HAP-1 (cell line): ENCODE results near the gene PARD6G.

Experiments
- DNase-seq, 2 experiments: peaks; one replicate each; pipeline ENCODE4 v3.0.0-alpha.2; 2016 to 2020; ENCODE audit warnings: low spot score in 2 of 2
- H3K27me3 ChIP-seq: fragments of 250-450 bp; sonication (Bioruptor Pico); 2 replicates; pipeline ENCODE4 v1.5.1; 2020; ENCODE audit warnings: low read depth, mild to moderate bottlenecking, moderate library complexity
- H3K36me3 ChIP-seq: fragments of 250-450 bp; sonication (Bioruptor Pico); replicated peaks from 2 replicates; pipeline ENCODE4 v1.5.1; 2020; ENCODE audit warnings: mild to moderate bottlenecking
- H3K4me1 ChIP-seq: fragments of 250-450 bp; sonication (Bioruptor Pico); 2 replicates; pipeline ENCODE4 v1.5.1; 2020; ENCODE audit warnings: mild to moderate bottlenecking
- H3K4me3 ChIP-seq: fragments of 250-450 bp; sonication (Bioruptor Pico); 2 replicates; pipeline ENCODE4 v1.5.1; 2020; ENCODE audit warnings: mild to moderate bottlenecking, moderate library complexity
- H3K9me3 ChIP-seq: fragments of 250-450 bp; sonication (Bioruptor Pico); 2 replicates; pipeline ENCODE4 v1.5.1; 2020; ENCODE audit warnings: mild to moderate bottlenecking, moderate library complexity
- in situ Hi-C: fragments of 300-500 bp; cut with MboI; formaldehyde crosslinking; loops from 3 replicates; pipeline ENCODE4 v1.14.3; 2020; ENCODE audit warnings: low sequenced_read_pairs, inconsistent platforms, mixed read lengths

The PARD6G gene

GRCh38 chr18:80158365-80158764 is 88.9 kb downstream of the PARD6G start:
- in situ Hi-C loops: no loop called here
- no peaks in the 10 kb centered on the region for H3K27me3 ChIP-seq
- DNase-seq: no peak
- H3K9me3 ChIP-seq: no peaks in the 10 kb centered on the region
- no peak overlapping the region for H3K4me3 ChIP-seq
- H3K4me1 ChIP-seq: no peaks in the 10 kb centered on the region
- H3K36me3 ChIP-seq: no peaks in the 10 kb centered on the region

GRCh38 chr18:80157708-80158343 is 89.5 kb downstream of the PARD6G start:
- Histone ChIP-seq H3K9me3 (no peaks in the 10 kb centered on the region), H3K4me3 (no peak overlapping the region), H3K36me3 (no peaks in the 10 kb centered on the region), H3K27me3 (no peaks in the 10 kb centered on the region), H3K4me1 (no peaks in the 10 kb centered on the region)
- in situ Hi-C loops: no loop called here
- DNase-seq: peak; percentile 51 to 85

- Histone ChIP-seq H3K36me3 (no peaks in the 10 kb centered on the region; the same call in 1 of the 2 replicates), H3K27me3 (no peaks in the 10 kb centered on the region), H3K9me3 (no peaks in the 10 kb centered on the region), H3K4me3 (no peak overlapping the region), H3K4me1 (no peaks in the 10 kb centered on the region)
- peak in 1 of 2 experiments; percentile 44 for DNase-seq
- in situ Hi-C loops: no loop called here
Observed at GRCh38 chr18:80154293-80154692, 93.0 kb downstream of the PARD6G start.

- Histone ChIP-seq H3K27me3 (no peaks in the 10 kb centered on the region), H3K9me3 (no peaks in the 10 kb centered on the region), H3K4me3 (no peak overlapping the region), H3K36me3 (peaks cover 11% of the 10 kb centered on the region), H3K4me1 (no peaks in the 10 kb centered on the region)
- no peak for DNase-seq
- in situ Hi-C loops: no loop called here
Observed at GRCh38 chr18:80149667-80150066, 97.6 kb downstream of the PARD6G start.

GRCh38 chr18:80148326-80149199 is 98.8 kb downstream of the PARD6G start:
- H3K4me1 ChIP-seq: no peaks in the 10 kb centered on the region
- H3K4me3 ChIP-seq: no peak overlapping the region
- in situ Hi-C loops: no loop called here
- H3K27me3 ChIP-seq: no peaks in the 10 kb centered on the region
- H3K36me3 ChIP-seq: peaks cover 13% of the 10 kb centered on the region
- no peaks in the 10 kb centered on the region for H3K9me3 ChIP-seq
- no peak for DNase-seq

- peaks cover 19% of the 10 kb centered on the region for H3K36me3 ChIP-seq
- no peak overlapping the region for H3K4me3 ChIP-seq
- H3K27me3 ChIP-seq: no peaks in the 10 kb centered on the region
- H3K9me3 ChIP-seq: no peaks in the 10 kb centered on the region
- H3K4me1 ChIP-seq: no peaks in the 10 kb centered on the region
- DNase-seq: peak in 1 of 2 experiments; percentile 43
- in situ Hi-C loops: no loop called here
Observed at GRCh38 chr18:80147418-80148325, 99.6 kb downstream of the PARD6G start.

GRCh38 chr18:80147037-80147417 is 100.3 kb downstream of the PARD6G start:
- no peak for DNase-seq
- peaks cover 22% of the 10 kb centered on the region for H3K36me3 ChIP-seq
- H3K27me3 ChIP-seq: no peaks in the 10 kb centered on the region
- no peak overlapping the region for H3K4me3 ChIP-seq
- no peaks in the 10 kb centered on the region for H3K9me3 ChIP-seq
- in situ Hi-C loops: no loop called here
- H3K4me1 ChIP-seq: no peaks in the 10 kb centered on the region

GRCh38 chr18:80145196-80145804 is 102.0 kb downstream of the PARD6G start:
- DNase-seq: no peak
- in situ Hi-C loops: no loop called here
- no peaks in the 10 kb centered on the region for H3K4me1 ChIP-seq
- no peak overlapping the region for H3K4me3 ChIP-seq
- H3K36me3 ChIP-seq: peaks cover 28% of the 10 kb centered on the region
- H3K27me3 ChIP-seq: no peaks in the 10 kb centered on the region
- H3K9me3 ChIP-seq: no peaks in the 10 kb centered on the region

- no peaks in the 10 kb centered on the region for H3K9me3 ChIP-seq
- in situ Hi-C loops: no loop called here
- no peaks in the 10 kb centered on the region for H3K4me1 ChIP-seq
- no peaks in the 10 kb centered on the region for H3K27me3 ChIP-seq
- no peak overlapping the region for H3K4me3 ChIP-seq
- DNase-seq: no peak
- H3K36me3 ChIP-seq: peaks cover 40% of the 10 kb centered on the region
Observed at GRCh38 chr18:80143881-80144280, 103.4 kb downstream of the PARD6G start.

GRCh38 chr18:80140455-80140985 is 106.8 kb downstream of the PARD6G start:
- DNase-seq: no peak
- H3K27me3 ChIP-seq: no peaks in the 10 kb centered on the region
- peaks cover 58% of the 10 kb centered on the region for H3K36me3 ChIP-seq
- H3K4me1 ChIP-seq: no peaks in the 10 kb centered on the region
- H3K9me3 ChIP-seq: no peaks in the 10 kb centered on the region
- in situ Hi-C loops: no loop called here
- H3K4me3 ChIP-seq: no peak overlapping the region

GRCh38 chr18:80137976-80138375 is 109.3 kb downstream of the PARD6G start:
- in situ Hi-C loops: no loop called here
- Histone ChIP-seq H3K4me3 (no peak overlapping the region), H3K27me3 (no peaks in the 10 kb centered on the region), H3K36me3 (peaks cover 77% of the 10 kb centered on the region), H3K4me1 (no peaks in the 10 kb centered on the region), H3K9me3 (no peaks in the 10 kb centered on the region)
- DNase-seq: no peak

GRCh38 chr18:80137137-80137536 is 110.2 kb downstream of the PARD6G start:
- H3K4me1 ChIP-seq: no peaks in the 10 kb centered on the region
- no peak overlapping the region for H3K4me3 ChIP-seq
- no peaks in the 10 kb centered on the region for H3K27me3 ChIP-seq
- in situ Hi-C loops: no loop called here
- H3K36me3 ChIP-seq: peaks cover 79% of the 10 kb centered on the region
- H3K9me3 ChIP-seq: no peaks in the 10 kb centered on the region
- no peak for DNase-seq

GRCh38 chr18:80136679-80137078 is 110.6 kb downstream of the PARD6G start:
- no peak for DNase-seq
- peaks cover 83% of the 10 kb centered on the region for H3K36me3 ChIP-seq
- H3K4me1 ChIP-seq: no peaks in the 10 kb centered on the region
- no peaks in the 10 kb centered on the region for H3K27me3 ChIP-seq
- in situ Hi-C loops: no loop called here
- no peak overlapping the region for H3K4me3 ChIP-seq
- H3K9me3 ChIP-seq: no peaks in the 10 kb centered on the region
